ENCODE results near the gene KCTD8. TPM values are rescaled to one million over a fixed set of nuclear protein-coding genes. Genes with fewer than 3 reads are reported as not detected.
A peak's percentile ranks its signal among the peaks of the same experiment; 100 is the strongest.

The KCTD8 gene
- total RNA-seq, 1 experiment from 2014 or later: 1.1 TPM

- no peak overlapping the region for H3K27ac ChIP-seq (ENCODE audit: insufficient read length, low read depth, low read length)
- H4K20me1 ChIP-seq (ENCODE audit: control insufficient read depth, insufficient read depth, insufficient read length): no peaks in the 10 kb centered on the region
- no peak overlapping the region for H2BK20ac ChIP-seq (ENCODE audit: low read depth, low read length, poor library complexity, severe bottlenecking)
- H2BK15ac ChIP-seq (ENCODE audit: low read depth, low read length): no peak overlapping the region
- H2BK120ac ChIP-seq (ENCODE audit: low read depth, low read length, poor library complexity, severe bottlenecking): no peak overlapping the region
- no peak overlapping the region for H4K91ac ChIP-seq (ENCODE audit: insufficient read length, low read depth, low read length)
- no peak for DNase-seq
- H3K4me1 ChIP-seq (ENCODE audit: insufficient read depth, low read length): no peaks in the 10 kb centered on the region
- H3K4me2 ChIP-seq (ENCODE audit: insufficient read depth, insufficient read length, low read length): no peak overlapping the region
- Mint-ChIP-seq H3K36me3 (ENCODE audit: insufficient read depth in 1 of 3, low read depth in 3 of 3) (no peaks in the 10 kb centered on the region; a peak in 1 of 7 replicates), H3K4me3 (no peak overlapping the region), H3K27ac (peak overlapping the region in 1 of 3 experiments; percentile 36; a peak in 1 of 7 replicates), H3K27me3 (ENCODE audit: low read depth) (no peaks in the 10 kb centered on the region), H3K9me3 (no peaks in the 10 kb centered on the region), H3K4me1 (peaks cover 11 to 12% of the 10 kb centered on the region in 2 experiments)
- H2AK5ac ChIP-seq (ENCODE audit: insufficient read length, low read length): no peak overlapping the region
- H3K79me1 ChIP-seq (ENCODE audit: insufficient read depth, low read depth, low read length, poor library complexity, severe bottlenecking): no peaks in the 10 kb centered on the region
- no peak overlapping the region for H3K18ac ChIP-seq (ENCODE audit: insufficient read length, low read depth, low read length)
- no peaks in the 10 kb centered on the region for H3K23me2 ChIP-seq (ENCODE audit: insufficient read length, low read depth, low read length, poor library complexity, severe bottlenecking)
- no peak overlapping the region for H2AFZ ChIP-seq (ENCODE audit: low read length)
- WGBS (ENCODE audit: extremely low coverage, insufficient read length, low lambda C conversion rate): no CpG with 5 or more reads among the region's 3 CpGs
- H2BK12ac ChIP-seq (ENCODE audit: insufficient read length, low read depth, low read length): no peak overlapping the region
- H3K9ac ChIP-seq (ENCODE audit: extremely low read depth, insufficient read length, low read length): no peak overlapping the region
- no peak overlapping the region for H4K5ac ChIP-seq (ENCODE audit: insufficient read length, low read depth, low read length)
- no peak overlapping the region for H2BK5ac ChIP-seq (ENCODE audit: insufficient read length, low read length)
- H4K8ac ChIP-seq (replicated peaks; ENCODE audit: insufficient read length, low read depth, low read length): no peak overlapping the region
- H3T11ph ChIP-seq (ENCODE audit: low read length): no peak overlapping the region
- no peaks in the 10 kb centered on the region for H3K27me3 ChIP-seq (ENCODE audit: insufficient read depth, low read length)
- H3K79me2 ChIP-seq (ENCODE audit: insufficient read depth, low read length): no peaks in the 10 kb centered on the region
- H3K14ac ChIP-seq (ENCODE audit: insufficient read depth, low read length): no peak overlapping the region
- H3K9me3 ChIP-seq (ENCODE audit: control insufficient read depth, low read depth, low read length): no peaks in the 10 kb centered on the region
- no peak overlapping the region for H3K56ac ChIP-seq (ENCODE audit: insufficient read length, low read depth, low read length)
- H3K23ac ChIP-seq (ENCODE audit: insufficient read length, low read depth, low read length): no peak overlapping the region
- TF ChIP-seq CTCF (conservative IDR thresholded peaks at IDR 0.05): no peak
- no peak overlapping the region for H3K4ac ChIP-seq (ENCODE audit: low read depth, low read length)
Measured at GRCh38 chr4:44319129-44319528, 129.5 kb downstream of the KCTD8 start.

All from H9 (cell line).